ENCODE results near the gene ITGA5.

Gene ITGA5

DNA sequence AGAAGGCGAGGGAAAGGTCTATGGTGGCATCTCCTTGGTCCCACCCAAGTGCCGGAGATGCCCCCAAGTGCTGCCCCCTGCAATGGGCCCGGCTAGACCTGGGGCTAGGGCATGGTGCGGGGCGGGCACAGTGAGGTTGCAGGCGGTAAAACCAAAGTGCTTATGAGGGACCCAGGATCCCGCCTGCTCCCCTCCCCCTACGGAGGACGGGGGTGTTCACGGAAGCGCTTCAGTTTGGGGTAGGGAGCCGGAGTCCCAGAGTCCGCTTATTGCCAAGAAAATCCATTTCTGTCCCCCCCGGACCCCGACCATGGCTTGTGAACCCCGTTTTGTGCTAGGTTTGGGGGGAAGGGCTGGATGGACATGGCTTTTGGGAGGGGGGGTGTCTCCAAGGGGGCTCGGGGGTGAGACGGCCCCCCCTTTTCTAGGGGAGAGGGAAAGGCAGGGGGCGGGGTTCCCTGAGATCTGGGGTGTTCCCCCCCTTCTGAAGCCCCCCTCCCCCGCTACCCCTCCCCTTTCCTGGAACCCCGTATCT lies 49.4 kb downstream of the ITGA5 start:
- TF ChIP-seq ZFX (IDR thresholded peaks at IDR 0.05; ENCODE audit: borderline replicate concordance): no peak
- TF ChIP-seq, protein P1, sequence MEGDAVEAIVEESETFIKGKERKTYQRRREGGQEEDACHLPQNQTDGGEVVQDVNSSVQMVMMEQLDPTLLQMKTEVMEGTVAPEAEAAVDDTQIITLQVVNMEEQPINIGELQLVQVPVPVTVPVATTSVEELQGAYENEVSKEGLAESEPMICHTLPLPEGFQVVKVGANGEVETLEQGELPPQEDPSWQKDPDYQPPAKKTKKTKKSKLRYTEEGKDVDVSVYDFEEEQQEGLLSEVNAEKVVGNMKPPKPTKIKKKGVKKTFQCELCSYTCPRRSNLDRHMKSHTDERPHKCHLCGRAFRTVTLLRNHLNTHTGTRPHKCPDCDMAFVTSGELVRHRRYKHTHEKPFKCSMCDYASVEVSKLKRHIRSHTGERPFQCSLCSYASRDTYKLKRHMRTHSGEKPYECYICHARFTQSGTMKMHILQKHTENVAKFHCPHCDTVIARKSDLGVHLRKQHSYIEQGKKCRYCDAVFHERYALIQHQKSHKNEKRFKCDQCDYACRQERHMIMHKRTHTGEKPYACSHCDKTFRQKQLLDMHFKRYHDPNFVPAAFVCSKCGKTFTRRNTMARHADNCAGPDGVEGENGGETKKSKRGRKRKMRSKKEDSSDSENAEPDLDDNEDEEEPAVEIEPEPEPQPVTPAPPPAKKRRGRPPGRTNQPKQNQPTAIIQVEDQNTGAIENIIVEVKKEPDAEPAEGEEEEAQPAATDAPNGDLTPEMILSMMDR (IDR thresholded peaks at IDR 0.05): no peak
- peak overlapping the region; percentile 77 for H3K27ac ChIP-seq

DNA sequence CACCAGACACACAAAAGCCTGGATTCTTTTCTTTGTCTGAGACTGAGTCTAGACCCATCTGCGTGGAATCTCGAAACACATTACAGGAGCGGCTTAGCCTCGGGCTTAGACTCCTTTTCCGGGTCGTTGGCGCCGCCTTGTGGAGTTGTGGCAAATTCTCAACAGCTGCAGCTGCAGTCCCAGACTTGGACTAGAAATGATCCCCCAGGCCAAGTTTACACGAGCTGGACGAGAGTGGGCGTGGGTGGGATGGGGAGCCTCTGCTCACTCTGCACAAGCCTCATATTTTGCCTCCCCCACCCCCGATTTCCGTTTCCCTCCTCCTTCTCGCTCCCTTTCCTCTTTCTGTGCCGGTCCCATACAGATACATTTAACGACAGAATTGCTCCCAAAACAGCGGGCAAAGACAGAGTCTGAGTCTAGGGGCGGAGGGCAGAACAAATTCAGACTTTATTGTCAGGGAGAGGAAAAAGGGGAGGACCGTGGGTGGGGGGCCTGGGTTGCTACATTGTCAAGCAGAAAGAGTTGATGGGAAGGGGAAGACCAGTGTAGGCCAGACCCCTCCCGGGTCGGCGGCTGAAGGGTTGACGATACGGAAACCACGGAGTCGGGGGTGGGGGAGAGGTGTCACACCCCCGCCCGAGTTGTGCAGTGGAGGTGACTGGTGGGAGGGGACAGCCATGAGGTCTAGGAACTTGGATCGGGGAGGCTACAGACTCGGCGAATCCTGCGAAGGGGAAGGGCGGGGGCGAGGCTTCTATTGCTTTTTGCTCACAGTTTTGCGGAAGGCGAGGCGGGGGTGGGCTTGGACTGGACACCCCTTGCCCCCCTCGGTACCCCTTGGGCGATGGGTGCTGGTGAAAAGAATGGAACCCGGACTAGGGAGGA lies 50.1 kb downstream of the ITGA5 start:
- peak overlapping the region; percentile 77 for H3K27ac ChIP-seq
- TF ChIP-seq ZFX (IDR thresholded peaks at IDR 0.05; ENCODE audit: borderline replicate concordance): no peak
- TF ChIP-seq, protein P1 (IDR thresholded peaks at IDR 0.05): peak; percentile 98

DNA sequence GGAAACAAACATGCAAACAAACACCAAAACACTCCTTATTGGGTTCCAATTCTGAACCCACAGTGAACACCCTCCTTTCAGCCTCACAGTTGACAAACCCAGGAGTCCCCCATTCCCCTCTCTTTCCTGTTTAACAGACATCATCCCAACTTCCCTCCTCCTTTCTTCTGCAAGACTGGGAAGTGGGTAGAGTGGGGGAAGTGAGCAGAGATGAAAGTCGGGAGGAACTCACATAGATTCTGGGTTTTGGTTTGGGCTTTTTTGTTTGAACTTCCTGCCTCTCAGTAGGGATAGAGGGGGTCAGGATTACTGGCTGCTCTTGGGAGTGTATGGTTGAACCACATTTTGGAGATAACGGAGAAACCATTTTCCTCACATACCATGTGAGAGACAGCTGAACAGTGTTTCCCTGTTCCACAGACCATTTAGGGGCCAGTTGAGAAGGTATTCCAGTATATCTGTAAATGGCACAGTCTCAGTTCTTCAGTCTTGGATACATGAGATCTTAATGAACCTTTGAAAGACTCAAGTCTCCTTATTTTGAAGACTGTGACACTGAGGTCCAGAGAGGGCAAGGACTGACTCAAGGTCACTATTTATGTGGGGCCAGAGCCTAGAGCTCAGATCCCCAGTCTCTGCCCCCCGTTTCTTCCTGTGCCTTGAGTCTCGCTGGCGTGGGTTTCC lies 50.9 kb downstream of the ITGA5 start:
- no peak for TF ChIP-seq ZFX (IDR thresholded peaks at IDR 0.05; ENCODE audit: borderline replicate concordance)
- TF ChIP-seq, protein P1 (IDR thresholded peaks at IDR 0.05): no peak
- H3K27ac ChIP-seq: peak overlapping the region; percentile 77

DNA sequence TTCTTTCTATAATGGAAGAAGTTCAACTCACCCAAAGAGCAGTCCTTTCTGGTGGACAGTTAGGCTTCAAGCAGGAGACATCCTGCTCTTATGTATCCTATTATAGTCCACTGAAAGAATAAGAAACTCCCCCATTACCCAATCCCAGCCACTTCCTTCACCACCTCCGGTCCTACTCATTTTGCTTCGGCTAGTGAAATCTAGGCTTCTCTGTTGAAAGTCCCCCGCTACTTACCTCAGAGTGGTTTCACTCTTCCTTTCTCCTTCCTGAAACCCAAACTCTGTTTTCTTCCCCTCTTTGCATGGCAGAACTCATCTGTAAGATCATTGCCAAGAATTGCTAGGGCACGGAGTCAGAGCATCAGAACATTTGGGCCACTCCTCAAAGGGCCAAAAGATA lies 54.7 kb downstream of the ITGA5 start, which contains the start of gene GPR84:
TSS of gene GPR84 (minus strand) at position 74 of the 400 bp plus-strand sequence. CDS start 635 bp downstream, outside the sequence.
- no peak within 1 kb of the TSS for H3K27ac ChIP-seq
- TF ChIP-seq ZFX (IDR thresholded peaks at IDR 0.05; ENCODE audit: borderline replicate concordance): no peak
- TF ChIP-seq, protein P1 (IDR thresholded peaks at IDR 0.05): no peak

DNA sequence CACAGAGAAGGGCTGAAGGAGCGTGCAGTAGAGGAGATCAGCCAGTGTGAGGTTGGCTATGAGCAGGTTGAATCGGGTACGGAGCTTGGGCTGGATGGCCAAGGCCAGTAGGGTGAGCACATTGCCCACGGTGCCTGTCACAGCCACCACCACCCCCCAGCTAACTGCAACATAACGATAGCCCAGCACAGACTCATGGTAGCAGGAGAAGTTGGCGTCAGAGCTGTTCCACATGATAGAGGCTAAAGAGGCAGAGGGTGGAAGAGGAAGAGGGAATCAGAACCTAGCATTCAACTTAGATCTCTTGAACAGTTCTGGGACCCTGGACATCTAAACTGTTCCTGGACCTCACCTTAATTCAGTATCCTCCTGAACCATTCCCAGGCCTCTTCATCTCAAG lies 55.4 kb downstream of the ITGA5 start:
- H3K27ac ChIP-seq: no peak overlapping the region

DNA sequence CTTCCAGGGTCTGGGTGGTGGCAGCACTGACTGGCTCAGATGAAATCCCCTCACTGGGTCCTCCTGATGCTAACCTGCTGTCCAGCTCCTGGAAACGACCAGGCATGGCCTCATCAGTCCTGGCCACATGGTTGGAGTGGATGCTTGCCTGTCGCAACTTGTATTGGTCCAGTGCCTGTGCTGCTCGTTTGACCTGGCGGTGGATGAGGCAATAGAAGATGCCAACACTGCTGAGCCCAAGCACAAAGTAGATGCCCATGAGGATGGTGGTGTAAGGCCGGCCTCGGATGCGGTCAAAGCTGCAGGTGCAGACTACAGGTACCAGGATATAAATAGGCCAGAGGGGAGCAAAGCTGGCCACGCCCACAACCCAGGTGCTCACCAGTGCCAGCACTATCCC lies 56.0 kb downstream of the ITGA5 start:
- TF ChIP-seq, protein P1 (IDR thresholded peaks at IDR 0.05): no peak
- no peak for TF ChIP-seq ZFX (IDR thresholded peaks at IDR 0.05; ENCODE audit: borderline replicate concordance)
- H3K27ac ChIP-seq: no peak overlapping the region

More for the DNA sequence above, 55.4 kb downstream of the ITGA5 start:
- no peak for TF ChIP-seq ZFX (IDR thresholded peaks at IDR 0.05; ENCODE audit: borderline replicate concordance)
- TF ChIP-seq, protein P1 (IDR thresholded peaks at IDR 0.05): no peak
